H1 (cell line): ENCODE measurements around the gene ARHGAP24.

Experiments
- BRCA1 ChIP-seq: IDR thresholded peaks from 2 replicates; pipeline ENCODE4 v1.6.1; 2012; ENCODE audit warnings: low read depth, low read length, improper control_type of control experiment
- CTCF ChIP-seq, 3 experiments: IDR thresholded peaks; 1 replicate in 2 of 3; 2 replicates in 1 of 3; pipeline versions ENCODE4 v1.5.1 to v1.6.1; 2011; ENCODE audit warnings: low read length in 3 of 3, mild to moderate bottlenecking in 3 of 3, inconsistent platforms in 2 of 3, low read depth in 1 of 3, moderate library complexity in 1 of 3; ENCODE audit not compliant: insufficient read depth in 1 of 3; ENCODE audit errors: control extremely low read depth in 1 of 3
- EGR1 ChIP-seq: IDR thresholded peaks from 2 replicates; pipeline ENCODE4 v1.6.1; 2011; ENCODE audit warnings: low read depth, low read length, borderline replicate concordance
- EP300 ChIP-seq, 2 experiments: IDR thresholded peaks; 1 replicate in 1 of 2; 2 replicates in 1 of 2; pipeline ENCODE4 v1.6.1; 2011 to 2012; ENCODE audit warnings: low read depth in 2 of 2, low read length in 2 of 2, mild to moderate bottlenecking in 2 of 2, borderline replicate concordance in 1 of 2, inconsistent platforms in 1 of 2, moderate library complexity in 1 of 2
- EZH2 ChIP-seq: fragments of 200-600 bp; sonication (generic); IDR thresholded peaks from 2 replicates; pipeline ENCODE4 v1.7.1; 2012; ENCODE audit warnings: low read depth, mild to moderate bottlenecking, moderate library complexity, low read length, inconsistent platforms; ENCODE audit not compliant: severe bottlenecking
- KDM5A ChIP-seq: fragments of 200-600 bp; IDR thresholded peaks from 2 replicates; pipeline ENCODE4 v1.7.1; 2012; ENCODE audit warnings: mild to moderate bottlenecking, low read length, inconsistent platforms, mixed read lengths
- NRF1 ChIP-seq: IDR thresholded peaks from 2 replicates; pipeline ENCODE4 v1.6.1; 2011; ENCODE audit warnings: mild to moderate bottlenecking, low read depth, low read length, improper control_type of control experiment
- RAD21 ChIP-seq, 2 experiments: IDR thresholded peaks in 1 of 2; conservative IDR thresholded peaks in 1 of 2; 2 replicates each; pipeline ENCODE4 v1.6.1; 2011; ENCODE audit warnings: low read depth in 2 of 2, low read length in 2 of 2, improper control_type of control experiment in 1 of 2, inconsistent platforms in 1 of 2, mild to moderate bottlenecking in 1 of 2, moderate library complexity in 1 of 2
- RXRA ChIP-seq: IDR thresholded peaks from 2 replicates; pipeline ENCODE4 v1.6.1; 2011; ENCODE audit warnings: low read depth, mild to moderate bottlenecking, low read length, moderate library complexity; ENCODE audit not compliant: insufficient read depth
- SIN3A ChIP-seq, 2 experiments: IDR thresholded peaks in 1 of 2; conservative IDR thresholded peaks in 1 of 2; 2 replicates each; pipeline ENCODE4 v1.6.1; 2011 to 2012; ENCODE audit warnings: low read length in 2 of 2, improper control_type of control experiment in 1 of 2, low read depth in 1 of 2, mild to moderate bottlenecking in 1 of 2
- SRF ChIP-seq: IDR thresholded peaks from 2 replicates; pipeline ENCODE4 v1.6.1; 2011; ENCODE audit warnings: mild to moderate bottlenecking, low read depth, low read length, moderate library complexity
- TAF1 ChIP-seq: IDR thresholded peaks from 2 replicates; pipeline ENCODE4 v1.6.1; 2011; ENCODE audit warnings: mild to moderate bottlenecking, low read depth, low read length
- TBP ChIP-seq: IDR thresholded peaks from 2 replicates; pipeline ENCODE4 v1.6.1; 2011; ENCODE audit warnings: low read depth, low read length, improper control_type of control experiment

DNA sequence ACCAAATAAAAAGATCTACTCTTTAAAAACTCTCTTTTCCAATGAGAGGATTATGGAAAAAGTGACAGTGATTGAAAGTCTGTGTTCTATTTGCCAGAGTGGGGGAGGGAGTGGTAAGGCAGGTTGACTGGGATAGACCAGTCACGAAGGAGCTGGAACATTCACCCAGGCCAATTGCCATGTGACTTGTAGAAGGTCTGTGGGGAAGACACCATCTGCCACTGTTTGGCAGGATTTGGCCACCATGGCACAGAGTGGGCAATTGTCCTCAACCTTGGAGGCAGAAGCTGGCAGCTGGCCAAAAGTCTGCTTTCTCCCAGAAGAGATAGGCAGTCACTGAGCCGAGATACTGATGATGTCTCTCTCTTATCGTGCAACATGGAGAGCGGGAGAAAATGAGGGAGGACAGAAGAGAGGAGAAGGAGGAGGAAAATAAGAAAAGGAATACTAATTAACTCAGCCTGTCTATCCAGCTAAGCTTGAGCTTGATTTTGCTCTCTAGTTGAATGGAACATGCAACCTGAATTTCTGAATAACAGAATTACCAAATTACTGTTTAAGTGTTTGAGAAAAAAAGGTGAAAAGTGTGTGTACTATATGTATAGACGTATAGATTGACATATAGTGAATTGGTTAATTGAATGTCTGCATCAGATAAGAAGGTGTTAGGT, 267.1 kb downstream of the ARHGAP24 start:
- no peak for TF ChIP-seq EP300 (IDR thresholded peaks at IDR 0.05; ENCODE audit: borderline replicate concordance in 1 of 2, low read depth in 2 of 2, low read length in 2 of 2)
- TF ChIP-seq EZH2, result no peak
- TF ChIP-seq CTCF (IDR thresholded peaks at IDR 0.05; ENCODE audit: control extremely low read depth in 1 of 3, insufficient read depth in 1 of 3, low read depth in 1 of 3, low read length in 3 of 3), result no peak
- TF ChIP-seq BRCA1, result no peak
- TF ChIP-seq RXRA, result no peak
- no peak for TF ChIP-seq KDM5A
- no peak for TF ChIP-seq SIN3A (conservative IDR thresholded peaks at IDR 0.05 in 1 of 2, IDR thresholded peaks at IDR 0.05 in 1 of 2; ENCODE audit: low read depth in 1 of 2, low read length in 2 of 2)
- TF ChIP-seq EGR1, result no peak
- TF ChIP-seq SRF, result no peak
- no peak for TF ChIP-seq TBP
- no peak for TF ChIP-seq NRF1
- no peak for TF ChIP-seq RAD21 (IDR thresholded peaks at IDR 0.05 in 1 of 2, conservative IDR thresholded peaks at IDR 0.05 in 1 of 2; ENCODE audit: low read depth in 2 of 2, low read length in 2 of 2)
- no peak for TF ChIP-seq TAF1
